Measurements from ENCODE around the gene VAMP3.

- TF ChIP-seq GATA2 (IDR thresholded peaks at IDR 0.05; ENCODE audit: low read depth, low read length) (no peak), GATA3 (IDR thresholded peaks at IDR 0.05; ENCODE audit: low read depth, low read length) (no peak)
Measured at GRCh38 chr1:7811476-7811875, 40.4 kb downstream of the VAMP3 start.

All from SH-SY5Y (cell line).